Non-pigmented ciliary epithelial cell (primary cell): ENCODE data around the gene KBTBD3.

Experiments
- DNase-seq: peaks from one replicate; pipeline ENCODE4 v3.0.0-alpha.2; 2010; ENCODE audit warnings: low read depth

The KBTBD3 gene

GRCh38 chr11:106076919-106077608 is at the start of gene KBTBD3:
Gene KBTBD3, minus strand, starts transcription at chr11:106077347. Its CDS starts 18,250 bp downstream, at chr11:106059097.
- peak; percentile 98 for DNase-seq

GRCh38 chr11:106121570-106122320 is 44.6 kb upstream of the KBTBD3 start:
- DNase-seq, result no peak

- no peak for DNase-seq
These were observed 28.8 kb upstream of the KBTBD3 start for GRCh38 chr11:106105986-106106385.

- DNase-seq, result peak; percentile 20
These were observed 24.7 kb upstream of the KBTBD3 start for GRCh38 chr11:106101819-106102218.

- DNase-seq, result no peak
These were observed 24.2 kb upstream of the KBTBD3 start for GRCh38 chr11:106101370-106101769.

GRCh38 chr11:106098893-106099553 is 21.9 kb upstream of the KBTBD3 start:
- DNase-seq, result no peak

DNA sequence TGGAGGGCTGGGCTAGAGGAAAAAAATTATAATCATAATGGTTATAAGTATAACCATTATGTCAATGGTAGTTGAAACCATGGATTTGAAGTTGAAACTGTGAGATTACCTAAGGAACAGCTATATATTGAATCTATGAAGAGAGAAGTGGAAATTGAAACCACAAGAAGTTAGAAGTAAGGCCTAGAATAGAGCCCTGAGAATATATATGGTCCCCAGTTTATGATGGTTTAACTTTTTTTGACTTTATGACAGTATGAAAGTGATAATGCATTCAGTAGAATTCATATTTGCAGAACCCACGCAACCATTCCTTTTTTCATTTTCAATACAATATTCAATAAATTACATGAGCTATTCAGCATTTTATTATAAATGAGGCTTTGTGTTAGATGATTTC is 15.3 kb upstream of the KBTBD3 start:
- no peak for DNase-seq

DNA sequence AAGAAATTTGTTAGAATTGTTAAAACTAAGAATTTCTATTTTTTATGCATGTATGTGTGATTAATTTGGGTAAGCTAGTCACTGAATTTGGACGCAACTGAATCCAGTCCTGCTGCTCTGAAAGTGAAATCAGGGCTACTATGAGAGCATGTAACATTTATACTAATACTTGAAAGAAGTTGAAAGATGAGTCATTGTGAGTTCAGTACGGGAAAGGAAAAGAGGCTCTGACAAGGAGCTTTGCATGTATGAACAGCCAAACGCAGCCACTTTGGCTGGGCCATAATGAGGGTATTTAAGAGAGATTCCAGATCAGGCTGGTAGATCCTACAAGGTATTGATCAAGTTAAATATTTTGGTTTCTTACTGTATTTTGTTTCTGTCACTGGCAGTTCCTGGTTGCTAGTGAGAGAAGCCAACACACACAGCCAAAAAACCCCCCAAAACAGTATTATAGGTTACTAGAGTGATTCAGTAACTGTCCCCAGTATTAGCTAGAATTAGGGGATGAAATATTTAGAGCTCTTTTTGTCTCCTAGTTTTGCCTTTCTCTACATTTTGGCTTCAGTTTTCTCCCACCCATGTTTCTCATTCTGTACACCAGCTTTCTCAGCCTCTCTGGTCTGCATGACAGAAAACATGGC is 14.5 kb upstream of the KBTBD3 start:
- DNase-seq, result peak; percentile 53

DNA sequence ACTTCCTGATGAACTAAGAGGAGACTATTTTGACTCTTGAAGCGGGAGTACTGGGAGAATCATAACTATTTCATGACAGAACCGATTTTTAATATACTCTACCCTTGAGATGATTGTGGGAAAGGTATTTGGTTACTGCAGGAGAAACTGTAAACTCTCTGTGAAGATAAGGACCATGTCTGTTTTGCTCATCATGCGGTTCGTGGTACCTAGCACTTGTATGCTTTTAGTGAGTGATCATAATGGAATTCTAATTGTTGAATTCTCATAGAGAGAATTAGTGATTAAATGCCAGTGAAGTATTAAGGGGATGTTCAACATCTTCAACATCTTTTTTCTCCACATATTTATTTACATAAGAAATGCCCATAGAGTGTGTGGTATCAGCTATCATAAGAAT is 11.7 kb upstream of the KBTBD3 start:
- peak; percentile 24 for DNase-seq

GRCh38 chr11:106087815-106088435 is 10.8 kb upstream of the KBTBD3 start:
- DNase-seq, result no peak

GRCh38 chr11:106086850-106087249 is 9.7 kb upstream of the KBTBD3 start:
- no peak for DNase-seq

GRCh38 chr11:106086135-106086534 is 9.0 kb upstream of the KBTBD3 start:
- no peak for DNase-seq

GRCh38 chr11:106082096-106082495 is 4.9 kb upstream of the KBTBD3 start:
- no peak for DNase-seq

- no peak for DNase-seq
These were observed 685 bp upstream of the KBTBD3 start, which contains the start of gene AASDHPPT for GRCh38 chr11:106077609-106078455. Gene AASDHPPT, plus strand, starts transcription at chr11:106077662. Its CDS starts 49 bp downstream, at chr11:106077711.

DNA sequence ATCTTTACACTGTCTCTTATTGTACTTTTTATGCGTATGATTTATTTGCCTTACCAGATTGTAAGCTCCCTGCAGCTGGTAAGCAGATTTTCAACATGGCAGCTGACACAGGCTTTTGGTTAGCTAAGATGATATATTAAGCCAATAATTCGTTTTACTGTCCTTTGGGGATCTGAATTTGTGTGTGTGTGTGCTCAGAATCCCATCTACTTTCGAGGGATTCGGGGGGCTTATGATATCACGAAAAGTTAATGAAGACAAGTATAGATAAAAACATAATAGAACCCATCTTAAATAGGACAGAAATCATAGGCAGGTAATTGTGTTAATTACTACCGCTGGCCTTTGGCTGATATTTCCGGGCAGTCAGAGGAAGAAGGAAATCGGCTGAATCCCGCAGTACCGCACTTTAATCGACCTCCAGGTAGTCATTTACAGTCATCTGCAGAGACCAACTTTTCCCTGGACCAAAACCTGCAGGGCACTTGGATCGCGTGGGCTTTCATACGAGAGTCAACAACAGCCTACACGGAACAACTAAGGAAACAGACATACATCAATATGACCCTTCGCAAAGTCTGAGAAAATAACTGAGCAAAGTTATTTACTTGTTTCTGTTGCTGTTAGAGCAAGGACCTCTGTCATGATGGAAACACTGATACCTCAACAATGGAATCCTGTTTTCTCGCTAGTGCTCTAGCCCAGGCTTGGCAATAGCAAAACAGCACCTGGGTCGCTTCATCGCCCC is 802 bp downstream of the KBTBD3 start:
- DNase-seq, result no peak

DNA sequence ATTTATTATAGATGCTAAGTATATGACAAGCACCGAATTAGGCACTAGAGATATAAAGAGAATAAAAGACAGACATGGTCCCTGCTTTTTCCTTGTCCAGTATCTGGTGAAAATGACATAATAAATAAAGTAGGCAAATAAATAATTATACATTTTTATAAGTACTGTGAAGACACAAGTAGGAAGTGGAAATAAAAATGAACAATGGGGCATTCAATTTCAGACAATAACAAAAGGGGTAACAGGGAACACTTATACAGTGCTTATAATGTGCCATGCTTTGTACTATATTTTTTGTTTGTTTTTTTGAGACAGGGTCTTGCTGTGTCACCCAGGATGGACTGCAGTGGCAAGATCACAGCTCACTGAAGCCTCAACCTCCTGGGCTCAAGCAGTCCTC is 4.3 kb downstream of the KBTBD3 start:
- no peak for DNase-seq

- no peak for DNase-seq
These were observed 6.5 kb downstream of the KBTBD3 start for GRCh38 chr11:106070606-106071005.

GRCh38 chr11:106063009-106063408 is 14.1 kb downstream of the KBTBD3 start:
- no peak for DNase-seq

DNA sequence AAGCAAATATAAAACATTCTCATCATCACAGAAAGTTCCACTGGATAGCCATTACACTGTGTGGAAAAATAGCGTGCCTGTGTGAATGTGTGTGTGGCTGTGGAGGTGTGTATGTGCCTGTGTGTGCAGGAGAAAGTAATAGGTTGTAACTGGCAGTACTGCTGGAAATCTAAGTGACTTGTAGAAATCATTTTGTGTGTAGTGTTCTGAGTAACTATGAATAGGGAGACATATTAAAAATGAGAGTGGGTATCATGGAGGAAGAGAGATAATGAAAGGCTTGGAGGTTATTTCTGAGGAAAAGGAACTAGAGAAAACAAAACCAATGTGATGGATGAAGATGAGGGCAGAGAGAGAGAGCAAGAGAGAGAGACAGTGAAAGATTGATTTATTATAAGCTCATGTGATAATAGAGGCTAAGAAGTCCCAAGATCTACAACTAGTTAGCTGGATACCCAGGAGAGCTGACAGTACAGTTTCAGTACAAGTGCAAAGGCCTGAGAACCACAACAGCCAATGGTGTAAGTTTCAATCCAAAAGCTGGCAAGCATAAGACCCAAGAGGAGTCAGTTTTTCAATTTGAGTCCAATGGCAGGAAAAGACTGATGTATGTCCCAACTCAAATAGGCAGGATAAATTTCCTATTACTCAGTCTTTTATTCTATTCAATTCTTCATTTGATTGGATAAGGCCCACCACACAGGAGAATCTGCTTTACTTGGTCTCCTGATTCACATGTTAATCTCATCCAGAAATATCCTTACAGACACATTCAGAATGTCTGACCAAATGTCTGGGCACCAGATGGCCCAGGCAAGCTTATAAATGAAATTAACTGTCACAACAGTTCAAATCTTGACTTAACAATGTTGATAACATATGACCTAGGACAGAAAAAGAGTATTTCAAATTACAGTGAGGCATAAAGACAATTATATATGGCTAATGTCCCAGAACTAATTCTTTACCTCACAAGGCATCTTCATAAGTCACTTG is 14.9 kb downstream of the KBTBD3 start:
- no peak for DNase-seq
